Measurements from ENCODE around the gene OVOL2.

Gene OVOL2

GRCh38 chr20:17995967-17996819, 61.5 kb downstream of the OVOL2 start:
- TF ChIP-seq CTCF (IDR thresholded peaks at IDR 0.05; ENCODE audit: insufficient read depth, missing control alignments): peak; percentile 96
- DNase-seq (ENCODE audit: insufficient read length, low spot score) (no peak), FAIRE-seq (no peak)

- FAIRE-seq (no peak), DNase-seq (ENCODE audit: insufficient read length, low spot score) (no peak)
- TF ChIP-seq CTCF (IDR thresholded peaks at IDR 0.05; ENCODE audit: insufficient read depth, missing control alignments): no peak
Measured at GRCh38 chr20:17993546-17993945, 64.2 kb downstream of the OVOL2 start.

GRCh38 chr20:17992847-17993513, 64.7 kb downstream of the OVOL2 start:
- TF ChIP-seq CTCF (IDR thresholded peaks at IDR 0.05; ENCODE audit: insufficient read depth, missing control alignments): no peak
- no peak for FAIRE-seq
- no peak for DNase-seq (ENCODE audit: insufficient read length, low spot score)

GRCh38 chr20:17992224-17992637, 65.5 kb downstream of the OVOL2 start:
- DNase-seq (ENCODE audit: insufficient read length, low spot score) (no peak), FAIRE-seq (no peak)
- TF ChIP-seq CTCF (IDR thresholded peaks at IDR 0.05; ENCODE audit: insufficient read depth, missing control alignments): no peak

- FAIRE-seq: no peak
- no peak for TF ChIP-seq CTCF (IDR thresholded peaks at IDR 0.05; ENCODE audit: insufficient read depth, missing control alignments)
- no peak for DNase-seq (ENCODE audit: insufficient read length, low spot score)
Measured at GRCh38 chr20:17990278-17990972, 67.3 kb downstream of the OVOL2 start.

GRCh38 chr20:17987988-17988387, 69.7 kb downstream of the OVOL2 start:
- no peak for FAIRE-seq
- TF ChIP-seq CTCF (IDR thresholded peaks at IDR 0.05; ENCODE audit: insufficient read depth, missing control alignments): no peak
- DNase-seq (ENCODE audit: insufficient read length, low spot score): no peak

All from D721Med (cell line).